Inferior parietal cortex (tissue), 1 donor: ENCODE results near the gene PTPRN2.

ENCODE experiments used
- DNase-seq: peaks from one replicate; pipeline ENCODE4 v3.0.0-alpha.2; 2016; ENCODE audit errors: extremely low spot score

The PTPRN2 gene

DNA sequence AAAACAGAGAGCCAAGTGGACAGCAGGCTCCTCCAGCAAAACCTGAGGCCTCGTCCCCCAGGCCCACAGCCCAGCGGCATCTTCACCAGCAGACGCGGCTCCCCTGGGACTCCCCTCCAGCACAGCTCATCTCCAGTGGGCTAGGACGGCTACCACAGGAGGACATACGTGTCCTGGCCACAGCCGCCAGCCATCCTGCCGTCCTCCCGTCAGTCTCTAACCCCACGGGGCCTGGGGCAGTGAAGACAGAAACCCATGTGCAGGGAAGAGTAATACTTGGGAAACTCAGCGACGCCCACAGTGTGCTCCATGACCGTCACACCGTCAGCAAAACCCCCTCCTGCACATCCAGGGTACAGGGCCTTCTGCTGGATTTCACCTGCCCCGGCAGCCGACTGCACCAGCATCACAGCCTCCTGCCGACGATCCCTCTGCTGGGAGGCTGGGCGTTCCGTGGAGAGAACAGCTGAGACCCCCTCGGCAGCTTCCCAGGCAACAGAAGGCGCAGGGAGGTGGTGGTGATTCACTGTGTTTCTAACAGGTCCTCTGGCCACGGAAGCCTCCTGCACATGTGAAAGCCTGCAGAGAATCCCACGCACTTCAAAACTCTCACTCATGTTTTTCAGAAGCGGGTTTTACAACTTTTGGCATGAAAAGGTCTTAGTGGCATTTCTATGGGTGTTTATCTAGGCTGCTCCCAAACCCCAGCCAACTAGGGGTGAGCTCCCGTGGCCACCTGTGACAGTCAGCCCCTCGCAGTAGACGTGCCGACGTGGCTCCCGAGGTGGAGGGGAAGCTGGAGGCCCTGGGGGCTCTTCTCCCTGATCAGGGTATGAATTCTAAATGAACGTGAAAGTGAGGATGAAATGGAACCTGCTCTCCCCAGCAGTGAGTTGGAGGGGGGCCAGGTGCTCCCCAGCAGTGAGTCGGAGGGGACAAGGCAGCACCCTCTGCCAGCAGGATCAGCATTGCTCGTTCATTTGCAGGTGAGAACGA lies 513.5 kb downstream of the PTPRN2 start:
- no peak for DNase-seq

DNA sequence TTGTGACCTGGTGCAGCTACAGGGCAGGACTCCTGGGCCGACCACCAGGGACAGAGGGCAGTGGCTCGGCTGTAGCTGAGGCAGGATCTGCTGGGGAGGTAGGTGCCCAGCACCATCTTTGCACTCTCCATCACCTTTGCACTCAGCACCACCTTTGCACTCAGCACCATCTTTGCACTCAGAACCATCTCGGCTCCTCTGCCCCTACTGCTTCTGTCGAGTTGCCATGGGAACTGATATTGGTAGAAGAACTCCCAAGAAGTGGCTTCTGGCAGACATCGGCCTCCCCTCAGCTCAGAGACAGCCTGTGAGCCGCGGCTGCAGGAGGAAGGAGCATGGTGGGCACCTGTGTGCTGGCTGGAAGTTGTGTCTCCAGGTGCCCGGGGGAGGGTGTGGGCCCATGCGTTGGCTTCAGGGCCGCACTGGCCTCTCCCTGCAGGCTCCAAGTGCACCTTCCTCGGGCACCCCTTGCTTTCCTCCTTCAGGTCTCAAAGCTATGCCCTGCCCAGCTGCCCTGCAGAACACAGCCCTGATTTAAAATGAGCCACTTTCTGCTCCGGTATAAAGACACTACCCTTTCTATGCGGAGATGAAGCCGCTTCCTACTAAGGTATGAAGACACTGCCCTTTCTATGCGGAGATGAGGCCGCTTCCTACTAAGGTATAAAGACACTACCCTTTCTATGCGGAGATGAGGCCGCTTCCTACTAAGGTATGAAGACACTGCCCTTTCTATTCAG lies 514.5 kb downstream of the PTPRN2 start:
- no peak for DNase-seq

DNA sequence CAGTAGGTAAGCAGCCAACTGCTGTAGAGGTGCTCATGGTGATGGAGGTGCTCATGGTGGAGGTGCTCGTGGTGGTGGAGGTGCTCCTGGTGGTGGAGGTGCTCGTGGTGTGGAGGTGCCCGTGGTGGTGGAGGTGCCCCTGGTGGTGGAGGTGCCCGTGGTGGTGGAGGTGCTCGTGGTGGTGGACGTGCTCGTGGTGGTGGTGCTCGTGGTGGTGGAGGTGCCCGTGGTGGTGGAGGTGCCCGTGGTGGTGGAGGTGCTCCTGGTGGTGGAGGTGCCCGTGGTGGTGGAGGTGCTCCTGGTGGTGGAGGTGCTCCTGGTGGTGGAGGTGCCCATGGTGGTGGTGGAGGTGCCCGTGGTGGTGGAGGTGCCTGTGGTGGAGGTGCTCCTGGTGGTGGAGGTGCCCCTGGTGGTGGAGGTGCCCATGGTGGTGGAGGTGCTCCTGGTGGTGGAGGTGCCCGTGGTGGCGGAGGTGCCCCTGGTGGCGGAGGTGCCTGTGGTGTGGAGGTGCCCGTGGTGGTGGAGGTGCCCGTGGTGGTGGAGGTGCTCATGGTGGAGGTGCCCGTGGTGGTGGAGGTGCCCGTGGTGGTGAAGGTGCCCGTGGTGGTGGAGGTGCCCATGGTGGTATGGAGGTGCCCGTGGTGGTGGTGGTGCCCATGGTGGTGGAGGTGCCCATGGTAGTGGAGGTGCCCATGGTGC lies 517.3 kb downstream of the PTPRN2 start:
- no peak for DNase-seq

DNA sequence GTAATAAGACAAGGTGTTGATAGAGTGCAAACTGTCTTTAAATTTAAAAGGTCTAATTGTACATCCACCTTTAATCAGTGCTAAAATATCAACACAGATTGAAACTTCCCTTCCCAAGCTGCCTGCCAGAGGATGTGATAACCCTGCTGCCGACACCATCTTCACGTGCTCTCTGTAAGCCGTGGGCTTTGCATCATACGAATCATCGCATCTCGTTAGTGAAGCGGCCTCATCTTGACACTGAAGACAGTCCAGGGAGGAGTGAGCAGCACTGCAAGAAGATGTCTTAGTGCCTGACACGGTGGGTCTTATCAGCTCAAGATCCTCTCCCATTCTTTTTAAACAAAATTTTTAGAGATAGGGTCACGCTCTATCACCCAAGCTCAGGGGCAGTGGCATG lies 518.8 kb downstream of the PTPRN2 start:
- no peak for DNase-seq

DNA sequence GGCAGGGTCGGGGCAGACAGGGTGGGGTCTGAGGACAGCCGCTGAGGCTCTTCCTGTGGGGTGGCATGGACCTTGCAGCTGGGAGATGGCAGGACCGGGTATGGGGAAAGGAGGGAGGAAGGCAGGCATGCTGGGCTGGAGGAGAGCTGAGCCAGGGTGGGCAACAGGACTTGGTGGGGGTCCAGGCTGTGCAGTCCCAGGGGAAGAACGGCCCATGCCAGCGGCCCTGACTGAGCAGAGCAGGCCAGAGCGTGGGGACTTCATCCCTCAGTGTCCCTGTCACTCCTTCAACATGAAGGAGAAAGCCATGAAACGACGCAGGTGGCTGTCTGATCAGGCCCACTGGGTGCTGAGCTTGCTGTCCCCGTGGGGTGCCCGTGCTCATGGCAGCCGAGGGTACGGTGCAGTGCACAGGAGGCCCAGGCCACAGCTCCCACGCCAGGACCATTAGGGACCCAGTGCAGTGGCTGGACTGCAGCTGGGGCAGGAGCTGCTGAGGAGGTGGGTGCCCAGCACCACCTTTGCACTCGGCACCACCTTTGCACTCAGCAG lies 519.6 kb downstream of the PTPRN2 start:
- no peak for DNase-seq

DNA sequence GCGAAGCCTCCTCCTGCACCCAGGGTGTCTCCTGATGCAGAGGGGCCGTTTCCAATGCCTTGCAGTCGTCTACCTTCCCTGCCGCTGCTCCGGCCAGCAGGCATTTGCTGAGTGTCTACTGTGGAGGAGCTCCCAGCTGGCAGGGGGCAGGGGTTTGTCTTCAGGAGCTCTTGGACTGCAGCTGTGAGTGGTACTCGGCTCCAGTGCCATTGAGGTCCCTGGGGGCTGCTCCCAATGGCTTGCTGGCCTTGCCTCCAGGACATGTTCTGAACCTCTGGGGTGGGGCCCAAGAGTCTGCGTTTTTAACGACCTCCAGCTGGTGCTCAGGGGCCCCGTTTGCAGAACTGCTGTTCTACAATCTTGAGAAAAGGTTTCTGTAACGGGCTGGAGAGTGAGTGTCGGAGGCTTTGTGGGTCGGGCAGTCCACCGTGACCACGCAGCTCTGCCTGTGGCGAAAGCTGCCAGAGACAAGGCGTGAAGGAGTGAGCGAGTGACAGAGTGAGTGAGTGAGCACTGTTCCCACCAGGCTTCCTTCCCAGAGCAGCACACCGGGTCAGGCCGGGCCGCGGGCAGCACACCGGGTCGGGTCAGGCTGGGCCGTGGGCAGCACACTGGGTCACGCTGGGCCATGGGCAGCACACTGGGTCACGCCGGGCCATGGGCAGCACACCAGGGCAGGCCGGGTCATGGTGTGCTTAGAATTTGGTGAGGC lies 520.2 kb downstream of the PTPRN2 start:
- no peak for DNase-seq

DNA sequence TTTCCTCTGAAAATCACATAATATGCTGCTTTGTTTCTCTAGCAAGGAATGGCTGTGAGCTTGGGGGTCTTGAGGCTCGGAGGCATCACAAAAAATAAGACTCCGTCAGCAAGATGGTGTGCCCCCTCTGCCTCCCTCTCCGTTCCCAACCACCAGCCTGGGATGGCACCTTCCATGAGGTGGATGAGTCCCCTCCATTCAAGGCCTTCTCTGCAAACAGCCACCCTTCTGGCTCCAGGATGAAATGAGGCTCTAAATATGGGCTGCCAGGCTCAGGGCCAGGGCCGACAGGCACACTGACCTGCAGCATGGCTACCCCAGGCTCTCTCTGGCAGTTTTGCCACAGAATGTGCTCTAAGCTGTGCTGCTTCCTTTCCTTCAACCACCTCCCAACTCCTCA lies 521.5 kb downstream of the PTPRN2 start:
- DNase-seq: no peak

DNA sequence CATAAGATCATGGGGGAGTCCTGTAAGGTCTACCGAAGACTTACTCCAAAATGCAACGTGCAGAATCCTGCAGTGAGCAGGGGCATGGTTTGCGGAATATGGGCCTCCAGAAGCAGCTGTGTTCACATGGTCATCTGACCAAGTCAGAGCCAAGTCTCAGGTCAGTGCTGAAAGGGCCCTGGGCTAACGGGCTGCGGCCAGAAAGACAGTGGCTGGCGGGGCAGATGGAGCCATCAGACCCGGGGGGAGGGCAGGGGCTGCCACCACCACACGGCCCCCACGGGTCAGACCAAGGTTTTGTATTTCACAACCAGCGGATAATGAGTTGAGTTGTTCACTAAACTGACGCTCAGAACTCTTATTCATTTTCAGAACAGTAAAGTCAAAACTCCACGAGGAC lies 522.3 kb downstream of the PTPRN2 start:
- no peak for DNase-seq

DNA sequence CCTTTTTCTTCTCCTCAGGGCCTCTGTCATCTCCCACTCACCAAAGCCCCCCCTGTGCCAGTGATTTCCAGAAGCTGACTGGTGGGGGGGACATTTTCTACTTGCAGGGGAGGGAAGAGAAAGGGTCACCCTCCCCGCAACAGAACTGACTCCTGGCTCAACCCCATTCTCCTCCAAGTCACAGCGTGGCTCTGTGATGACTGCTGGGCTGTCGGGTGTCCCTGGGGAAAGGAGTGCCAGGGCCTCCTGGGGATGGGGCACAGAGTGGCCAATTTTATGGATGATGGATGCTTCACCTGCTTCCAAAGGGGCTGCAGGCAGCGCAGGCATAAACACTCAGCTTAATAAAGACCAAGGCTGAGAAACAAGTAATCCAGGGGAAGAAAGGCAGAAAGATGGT lies 523.0 kb downstream of the PTPRN2 start:
- no peak for DNase-seq

DNA sequence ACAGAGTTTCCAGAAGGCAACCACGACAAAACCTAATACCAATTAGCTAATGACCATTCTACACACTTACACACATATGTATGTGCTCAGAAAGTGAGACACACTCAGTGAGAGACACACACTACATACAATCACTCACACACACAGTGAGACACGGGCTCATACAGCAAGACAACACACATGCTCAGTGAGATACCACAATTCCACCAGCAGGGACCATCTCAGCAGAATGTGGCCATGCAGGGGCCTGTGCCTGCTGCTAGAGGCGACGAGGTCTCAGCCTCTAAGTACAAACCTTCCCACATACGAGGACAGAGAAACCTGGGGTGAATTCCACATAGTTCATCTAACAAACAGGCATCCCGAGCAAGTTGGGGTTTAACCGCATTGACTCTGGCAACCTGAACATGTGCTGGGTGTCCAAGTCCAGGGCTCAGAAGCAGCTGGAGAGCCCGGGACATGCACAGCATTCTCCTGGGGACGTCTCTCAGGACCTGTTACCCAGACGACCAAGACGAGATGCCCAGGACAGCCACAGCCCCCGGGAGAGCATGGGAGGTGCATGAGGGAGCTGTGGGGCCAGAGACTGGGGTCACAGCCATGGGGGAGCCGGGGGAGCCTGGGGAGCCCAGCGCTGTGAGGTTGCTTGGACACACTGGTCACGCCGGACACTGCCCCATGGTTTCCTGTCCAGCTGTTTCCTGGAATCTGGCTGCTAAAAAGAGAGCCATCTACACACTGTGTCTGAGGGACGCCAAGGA lies 523.6 kb downstream of the PTPRN2 start:
- no peak for DNase-seq

DNA sequence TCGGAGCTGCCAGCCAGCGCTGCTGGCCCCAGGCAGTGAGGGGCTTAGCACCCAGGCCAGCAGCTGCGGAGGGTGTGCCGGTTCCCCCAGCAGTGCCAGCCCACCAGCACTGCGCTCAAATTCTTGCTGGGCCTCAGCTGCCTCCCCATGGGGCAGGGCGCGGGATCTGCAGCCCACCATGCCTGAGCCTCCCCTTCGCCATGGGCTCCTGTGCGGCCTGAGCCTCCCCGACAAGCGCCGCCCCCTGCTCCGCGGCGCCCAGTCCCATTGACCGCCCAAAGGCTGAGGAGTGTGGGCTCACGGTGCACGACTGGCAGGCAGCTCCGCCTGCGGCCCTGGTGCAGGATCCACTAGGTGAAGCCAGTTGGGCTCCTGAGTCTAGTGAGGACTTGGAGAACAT lies 525.0 kb downstream of the PTPRN2 start:
- DNase-seq: no peak

DNA sequence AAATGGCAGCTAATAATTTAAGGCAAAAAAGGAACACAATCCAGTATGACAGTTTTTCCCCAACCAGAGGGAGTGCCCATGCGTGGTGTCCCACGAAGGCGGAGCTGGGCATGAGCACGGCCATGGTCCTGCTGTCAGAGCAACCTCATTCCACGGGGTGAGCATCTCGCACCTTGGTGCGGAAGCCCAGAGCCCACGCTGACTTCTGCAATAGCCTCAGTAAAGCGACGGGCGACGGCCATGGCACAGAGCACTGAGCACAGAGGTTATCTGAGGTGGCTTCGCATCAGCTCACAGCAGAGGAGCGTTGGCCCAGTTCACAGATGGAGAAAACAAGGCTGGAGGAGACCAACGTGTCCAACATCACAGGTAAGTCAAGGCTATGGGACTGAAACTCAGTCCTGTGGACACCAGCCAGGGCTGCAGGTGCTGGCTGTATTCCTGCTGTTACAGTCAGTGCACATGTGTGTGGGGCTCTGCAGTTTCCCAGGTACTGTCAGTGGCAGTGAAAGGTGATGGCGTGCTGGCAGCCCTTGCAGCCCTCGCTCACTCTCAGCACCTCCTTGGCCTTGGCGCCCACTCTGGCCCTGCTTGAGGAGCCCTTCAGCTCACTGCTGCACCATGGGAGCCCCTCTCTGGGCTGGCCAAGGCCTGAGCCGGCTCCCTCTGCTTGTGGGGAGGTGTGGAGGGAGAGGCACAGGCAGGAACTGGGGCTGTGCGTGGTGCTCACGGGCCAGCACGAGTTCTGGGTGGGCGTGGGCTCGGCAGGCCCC lies 525.6 kb downstream of the PTPRN2 start:
- DNase-seq: no peak

DNA sequence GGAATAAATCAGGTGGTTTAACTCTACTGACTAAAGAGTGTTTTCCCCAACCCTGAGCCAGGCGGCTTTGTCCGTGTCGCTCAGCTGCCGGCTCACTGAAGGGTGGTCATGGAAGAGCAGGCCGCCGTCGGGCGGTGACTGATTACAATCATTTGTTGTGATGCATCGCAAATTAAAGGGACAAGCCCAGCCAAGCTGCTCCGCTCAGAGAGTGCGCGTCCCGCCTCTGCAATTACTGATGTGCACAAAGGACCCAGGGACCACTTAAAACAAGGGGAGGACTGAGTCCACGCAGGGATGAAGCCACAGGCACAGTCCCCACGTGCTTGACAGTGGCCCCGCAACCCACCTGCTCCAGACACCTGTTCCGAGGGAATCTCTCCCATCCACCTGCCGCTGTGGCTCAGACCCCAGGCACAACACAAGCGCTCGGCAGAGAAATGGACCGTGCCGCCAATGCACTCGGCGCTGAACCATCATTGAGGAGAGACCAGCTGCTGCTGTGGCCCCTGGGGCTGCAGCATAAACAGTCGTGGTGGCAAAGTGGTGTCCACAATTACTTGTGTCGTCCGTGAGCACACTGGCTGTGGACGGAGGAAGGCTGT lies 526.5 kb downstream of the PTPRN2 start:
- no peak for DNase-seq

DNA sequence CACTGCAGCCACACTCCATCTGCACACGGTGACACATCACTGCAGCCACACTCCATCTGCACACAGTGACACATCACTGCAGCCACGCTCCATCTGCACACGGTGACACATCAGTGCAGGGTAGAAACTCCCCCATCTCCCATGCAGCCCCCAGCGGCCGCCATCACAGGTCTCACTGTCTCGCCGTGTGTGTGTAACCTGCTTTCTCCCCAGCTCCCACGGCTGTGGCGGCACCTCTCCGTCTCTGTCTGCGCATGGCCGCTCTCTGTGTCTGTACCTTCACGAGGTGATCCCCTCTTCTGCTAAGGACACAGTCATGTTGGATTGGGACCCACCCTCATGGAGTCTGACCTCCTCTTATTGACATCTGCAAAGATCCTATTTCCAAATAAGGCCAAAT lies 527.4 kb downstream of the PTPRN2 start:
- no peak for DNase-seq

DNA sequence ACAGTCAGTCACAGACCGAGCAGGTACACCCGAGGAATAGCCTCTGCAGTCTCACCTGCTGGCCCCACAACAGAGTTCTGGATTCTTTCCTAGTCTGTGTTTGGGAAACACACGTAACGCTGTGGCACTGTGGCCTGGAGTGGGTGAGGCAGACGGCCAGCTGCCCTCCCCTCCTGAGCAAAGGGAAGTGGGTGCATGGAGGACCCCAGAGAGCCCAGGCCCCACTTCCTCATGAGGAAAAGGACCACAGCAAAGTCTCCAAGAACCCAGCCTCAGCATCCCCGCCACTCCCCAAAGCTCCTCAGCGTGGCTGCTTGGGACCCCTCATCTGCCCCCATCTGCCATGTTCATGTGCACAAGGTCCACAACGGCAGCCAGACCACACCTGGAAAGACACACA lies 530.2 kb downstream of the PTPRN2 start:
- DNase-seq: no peak

DNA sequence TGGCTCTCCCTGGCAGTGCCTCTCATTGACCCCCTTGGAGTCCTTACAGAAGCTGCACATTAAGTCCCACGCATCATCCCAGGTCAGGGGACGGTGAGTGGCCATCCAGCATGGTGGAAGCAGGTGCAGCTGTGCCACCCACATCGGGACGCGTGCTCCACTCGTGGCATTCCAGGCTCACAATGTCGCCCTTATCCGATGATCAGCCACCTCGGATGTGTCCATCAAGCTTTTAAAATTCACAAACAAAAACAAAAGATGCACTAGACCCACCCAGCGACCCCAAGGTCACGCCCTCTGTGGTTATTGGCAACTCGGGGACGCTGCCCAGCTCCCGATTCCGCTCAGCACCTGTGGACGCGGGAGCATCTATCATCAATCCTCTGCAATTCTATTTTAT lies 530.9 kb downstream of the PTPRN2 start:
- DNase-seq: no peak

DNA sequence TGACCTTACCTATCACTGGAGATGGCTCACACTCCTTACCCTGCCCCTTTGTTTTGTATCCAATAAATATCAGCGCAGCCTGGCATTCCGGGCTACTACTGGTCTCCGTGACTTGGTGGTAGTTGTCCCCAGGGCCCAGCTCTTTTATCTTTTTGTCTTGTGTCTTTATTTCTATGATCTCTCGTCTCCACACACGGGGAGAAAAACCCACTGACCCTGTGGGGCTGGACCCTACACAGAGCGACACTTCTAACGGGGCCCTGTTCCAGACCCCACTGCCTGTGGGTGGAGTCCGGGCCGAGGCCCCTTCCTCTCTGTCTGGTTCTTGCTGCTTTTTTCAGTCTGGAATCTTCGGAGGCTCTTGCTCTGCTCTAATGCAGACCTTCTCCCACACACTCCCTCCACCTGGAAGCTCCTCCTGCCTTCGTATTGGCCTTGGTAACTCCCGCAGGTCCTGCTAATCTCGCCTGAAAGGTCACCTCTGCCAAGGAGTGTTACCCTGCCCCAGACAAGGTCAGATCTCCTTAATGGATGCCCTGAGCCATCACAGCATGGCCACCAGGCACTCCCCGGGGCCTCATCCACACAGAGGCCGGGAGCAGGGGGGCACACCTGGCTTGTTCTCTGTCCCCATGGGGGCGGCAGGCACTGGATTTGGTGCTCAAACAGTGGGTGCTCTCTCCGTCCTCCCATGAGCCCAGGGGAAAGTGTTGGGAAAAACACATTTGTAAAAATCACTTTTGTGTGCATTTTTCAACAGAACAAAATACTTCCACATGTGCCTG lies 531.7 kb downstream of the PTPRN2 start:
- DNase-seq: no peak

DNA sequence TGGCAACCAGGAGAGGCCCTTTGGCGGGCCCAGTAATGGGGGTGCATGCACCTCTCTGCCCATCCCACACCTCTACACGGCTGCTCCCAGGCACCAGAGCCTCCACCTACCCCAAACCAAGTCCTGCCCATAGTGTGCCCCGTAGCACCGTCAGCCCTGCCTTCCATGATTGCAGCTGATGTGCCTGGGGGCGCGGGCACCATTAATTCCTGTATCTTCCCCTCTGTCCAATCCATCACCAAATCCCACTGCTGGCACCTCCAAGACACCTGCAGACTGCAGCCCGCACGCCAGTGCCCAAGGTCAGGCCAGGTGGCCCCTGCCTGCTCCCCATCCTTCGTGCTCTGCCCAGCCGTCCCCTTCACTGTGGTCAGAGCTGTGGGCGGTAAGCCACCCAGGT lies 533.0 kb downstream of the PTPRN2 start:
- no peak for DNase-seq

DNA sequence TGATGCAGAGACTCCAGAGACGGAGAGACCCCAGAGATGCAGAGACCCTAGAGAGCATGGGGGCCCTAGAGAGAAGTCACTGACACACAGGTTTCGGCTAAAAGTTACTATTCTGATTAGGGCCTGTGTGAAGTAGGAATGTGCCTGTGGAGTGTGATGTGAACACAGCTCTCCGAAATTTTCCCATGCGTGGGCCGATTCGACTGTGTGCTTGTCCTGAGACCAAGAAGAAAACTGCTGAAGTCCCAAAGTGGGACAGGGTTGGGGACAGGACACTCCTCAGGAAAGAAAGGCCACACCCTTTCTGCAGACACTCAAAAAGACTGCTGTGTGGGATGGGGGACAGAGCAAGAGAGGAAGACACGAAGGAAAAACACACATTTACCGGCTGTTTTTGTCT lies 533.5 kb downstream of the PTPRN2 start:
- no peak for DNase-seq
